ENCODE results near the gene TGIF1.

DNA sequence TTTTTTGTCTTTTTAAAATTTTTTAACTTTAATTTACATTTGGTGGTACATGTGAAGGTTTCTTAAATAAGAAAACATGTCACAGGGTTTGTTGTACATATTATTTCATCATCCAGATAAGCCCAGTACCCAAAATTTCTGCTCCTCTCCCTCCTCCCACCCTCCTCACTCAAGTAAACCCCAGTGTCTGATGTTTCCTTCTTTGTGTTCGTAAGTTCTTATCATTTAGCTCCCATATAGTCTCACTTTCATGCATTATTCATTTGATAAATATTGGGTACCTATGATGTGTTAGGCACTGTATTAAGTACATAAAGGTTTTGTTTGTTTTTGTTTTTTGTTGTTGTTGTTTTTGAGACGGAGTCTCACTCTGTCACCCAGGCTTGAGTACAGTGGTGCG lies 5.7 kb upstream of the TGIF1 start:
- no peak for TF ChIP-seq CTCF (IDR thresholded peaks at IDR 0.05; ENCODE audit: poor library complexity, severe bottlenecking)
- no peak for TF ChIP-seq MXI1 (conservative IDR thresholded peaks at IDR 0.05; ENCODE audit: poor library complexity, severe bottlenecking)
- no peak for TF ChIP-seq REST (IDR thresholded peaks at IDR 0.05; ENCODE audit: borderline replicate concordance)
- TF ChIP-seq POLR2AphosphoS5 (IDR thresholded peaks at IDR 0.05), result no peak
- TF ChIP-seq SMC3 (conservative IDR thresholded peaks at IDR 0.05; ENCODE audit: poor library complexity), result no peak

Measured in neural cell (in vitro differentiated cells).